Measurements from ENCODE around the gene PSD2. TPM values are rescaled to one million over a fixed set of nuclear protein-coding genes. Genes with fewer than 3 reads are reported as not detected.

PSD2 gene
- total RNA-seq, 1 experiment from 2014 or later = not detected

DNA sequence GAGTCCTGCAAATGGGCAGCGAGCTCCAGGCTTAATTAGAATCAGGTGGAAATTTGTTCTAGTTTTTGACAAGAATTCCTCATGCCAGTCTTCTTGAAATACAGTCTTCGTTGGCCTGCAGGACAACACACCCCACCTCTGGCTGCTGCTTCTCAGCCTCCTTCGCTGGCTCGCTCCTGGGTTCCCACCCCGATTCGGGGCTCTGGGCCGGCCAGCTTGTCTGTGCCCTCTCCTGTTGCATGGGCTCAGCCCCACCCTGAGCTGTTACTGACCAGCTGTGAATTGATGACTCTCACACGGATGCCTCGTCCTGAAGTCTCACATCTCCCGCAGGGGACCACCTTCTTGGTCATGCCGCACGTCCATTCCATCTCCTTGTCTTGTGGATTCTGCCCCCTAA, 21.0 kb downstream of the PSD2 start:
- H3K79me2 ChIP-seq (ENCODE audit: low read length) = no peaks in the 10 kb centered on the region
- H3K9me3 ChIP-seq (ENCODE audit: low read length) = no peaks in the 10 kb centered on the region
- no peak overlapping the region for H3K4me2 ChIP-seq (ENCODE audit: low read length)
- CTCF ChIA-PET = no interaction called here
- H4K20me1 ChIP-seq (ENCODE audit: low read length) = no peaks in the 10 kb centered on the region
- H3K36me3 ChIP-seq (ENCODE audit: low read depth, low read length) = no peaks in the 10 kb centered on the region
- intact Hi-C loops (cut with micrococcal nuclease) = no loop called here
- BruUV-seq (replicated peaks) = no TSS peak
- no peak for ATAC-seq
- H3K9ac ChIP-seq (ENCODE audit: low read length) = no peak overlapping the region
- H3F3A ChIP-seq (ENCODE audit: low read length, unreplicated experiment) = no peaks in the 10 kb centered on the region
- TF ChIP-seq EZH2phosphoT487 (IDR thresholded peaks at IDR 0.05; ENCODE audit: borderline replicate concordance, low read length) = no peak
- no peak for TF ChIP-seq EZH2 (IDR thresholded peaks at IDR 0.05; ENCODE audit: low read length, unreplicated experiment)
- TF ChIP-seq, protein P1, sequence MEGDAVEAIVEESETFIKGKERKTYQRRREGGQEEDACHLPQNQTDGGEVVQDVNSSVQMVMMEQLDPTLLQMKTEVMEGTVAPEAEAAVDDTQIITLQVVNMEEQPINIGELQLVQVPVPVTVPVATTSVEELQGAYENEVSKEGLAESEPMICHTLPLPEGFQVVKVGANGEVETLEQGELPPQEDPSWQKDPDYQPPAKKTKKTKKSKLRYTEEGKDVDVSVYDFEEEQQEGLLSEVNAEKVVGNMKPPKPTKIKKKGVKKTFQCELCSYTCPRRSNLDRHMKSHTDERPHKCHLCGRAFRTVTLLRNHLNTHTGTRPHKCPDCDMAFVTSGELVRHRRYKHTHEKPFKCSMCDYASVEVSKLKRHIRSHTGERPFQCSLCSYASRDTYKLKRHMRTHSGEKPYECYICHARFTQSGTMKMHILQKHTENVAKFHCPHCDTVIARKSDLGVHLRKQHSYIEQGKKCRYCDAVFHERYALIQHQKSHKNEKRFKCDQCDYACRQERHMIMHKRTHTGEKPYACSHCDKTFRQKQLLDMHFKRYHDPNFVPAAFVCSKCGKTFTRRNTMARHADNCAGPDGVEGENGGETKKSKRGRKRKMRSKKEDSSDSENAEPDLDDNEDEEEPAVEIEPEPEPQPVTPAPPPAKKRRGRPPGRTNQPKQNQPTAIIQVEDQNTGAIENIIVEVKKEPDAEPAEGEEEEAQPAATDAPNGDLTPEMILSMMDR (conservative IDR thresholded peaks at IDR 0.05; ENCODE audit: low read depth, low read length) = no peak
- no peak for DNase-seq
- no peak overlapping the region for H2AFZ ChIP-seq (ENCODE audit: low read length)
- H3K27me3 ChIP-seq (ENCODE audit: low read length) = peaks cover 35% of the 10 kb centered on the region
- no peak overlapping the region for H3K27ac ChIP-seq (ENCODE audit: low read length)
- H3K9me2 ChIP-seq (replicated peaks; ENCODE audit: low read length) = no peaks in the 10 kb centered on the region
- H3K4me1 ChIP-seq (ENCODE audit: insufficient read depth, low read length) = no peaks in the 10 kb centered on the region
- POLR2A ChIA-PET (ENCODE audit: unreplicated experiment) = no interaction called here
- no peak overlapping the region for H3K4me3 ChIP-seq (ENCODE audit: low read length)

DNA sequence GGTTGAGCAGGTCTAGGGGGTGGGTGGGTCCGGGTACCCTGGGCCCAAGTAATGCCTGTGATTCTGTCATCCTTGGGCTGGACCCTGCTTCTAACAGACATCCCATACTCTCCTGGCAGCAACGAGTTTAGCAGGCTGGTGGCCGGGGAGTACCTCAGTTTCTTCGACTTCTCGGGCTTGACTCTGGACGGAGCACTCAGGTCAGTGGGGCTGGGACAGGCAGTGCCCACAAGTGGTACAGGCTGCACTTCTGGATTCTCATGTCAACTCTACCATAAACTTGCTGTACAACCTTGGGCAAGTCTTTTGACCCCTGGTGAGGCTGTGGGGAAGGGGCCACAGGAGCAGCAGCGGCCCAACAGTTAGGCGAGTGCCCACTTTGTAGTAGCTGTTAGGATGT, 21.8 kb downstream of the PSD2 start:
- ATAC-seq (no peak), DNase-seq (no peak)
- H3K36me3 ChIP-seq (ENCODE audit: low read depth, low read length) = no peaks in the 10 kb centered on the region
- peaks cover 29% of the 10 kb centered on the region for H3K27me3 ChIP-seq (ENCODE audit: low read length)
- intact Hi-C loops (cut with micrococcal nuclease) = no loop called here
- no peaks in the 10 kb centered on the region for H3K9me3 ChIP-seq (ENCODE audit: low read length)
- no peak overlapping the region for H3K4me3 ChIP-seq (ENCODE audit: low read length)
- H3K9me2 ChIP-seq (replicated peaks; ENCODE audit: low read length) = no peaks in the 10 kb centered on the region
- BruUV-seq (replicated peaks) = no TSS peak
- no peaks in the 10 kb centered on the region for H3K4me1 ChIP-seq (ENCODE audit: insufficient read depth, low read length)
- TF ChIP-seq EZH2 (IDR thresholded peaks at IDR 0.05; ENCODE audit: low read length, unreplicated experiment) (no peak), EZH2phosphoT487 (IDR thresholded peaks at IDR 0.05; ENCODE audit: borderline replicate concordance, low read length) (no peak)
- TF ChIP-seq, protein P1 (conservative IDR thresholded peaks at IDR 0.05; ENCODE audit: low read depth, low read length) = no peak
- no peak overlapping the region for H3K4me2 ChIP-seq (ENCODE audit: low read length)
- no peak overlapping the region for H2AFZ ChIP-seq (ENCODE audit: low read length)
- H3K79me2 ChIP-seq (ENCODE audit: low read length) = no peaks in the 10 kb centered on the region
- no peaks in the 10 kb centered on the region for H4K20me1 ChIP-seq (ENCODE audit: low read length)
- CTCF ChIA-PET = no interaction called here
- no peaks in the 10 kb centered on the region for H3F3A ChIP-seq (ENCODE audit: low read length, unreplicated experiment)
- no peak overlapping the region for H3K27ac ChIP-seq (ENCODE audit: low read length)
- no peak overlapping the region for H3K9ac ChIP-seq (ENCODE audit: low read length)
- POLR2A ChIA-PET (ENCODE audit: unreplicated experiment) = no interaction called here

DNA sequence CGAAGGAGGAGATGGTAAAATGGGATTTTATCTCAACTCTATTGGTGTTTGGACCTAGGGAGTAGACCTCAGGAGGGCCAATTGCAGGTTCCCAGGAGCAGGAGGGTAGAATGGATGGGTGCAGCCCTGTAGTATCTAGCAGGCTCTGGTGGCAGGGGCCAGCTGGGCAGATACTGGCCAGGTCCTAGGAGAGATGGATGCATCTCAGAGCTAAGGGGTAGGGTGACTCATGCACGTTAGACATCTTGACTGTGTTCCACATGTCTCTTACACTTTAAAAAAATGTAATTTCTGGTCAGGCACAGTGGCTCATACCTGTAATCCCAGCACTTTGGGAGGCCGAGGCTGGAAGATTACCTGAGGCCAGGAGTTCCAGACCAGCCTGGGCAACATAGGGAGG, 22.4 kb downstream of the PSD2 start:
- no peak for TF ChIP-seq EZH2phosphoT487 (IDR thresholded peaks at IDR 0.05; ENCODE audit: borderline replicate concordance, low read length)
- H3K4me3 ChIP-seq (ENCODE audit: low read length) = no peak overlapping the region
- intact Hi-C loops (cut with micrococcal nuclease) = no loop called here
- no peaks in the 10 kb centered on the region for H3K79me2 ChIP-seq (ENCODE audit: low read length)
- no peaks in the 10 kb centered on the region for H3K36me3 ChIP-seq (ENCODE audit: low read depth, low read length)
- ChIA-PET POLR2A (ENCODE audit: unreplicated experiment) (no interaction called here), CTCF (no interaction called here)
- DNase-seq (no peak), ATAC-seq (no peak)
- H3K9me2 ChIP-seq (replicated peaks; ENCODE audit: low read length) = no peaks in the 10 kb centered on the region
- H4K20me1 ChIP-seq (ENCODE audit: low read length) = no peaks in the 10 kb centered on the region
- BruUV-seq (replicated peaks) = no TSS peak
- no peak overlapping the region for H3K9ac ChIP-seq (ENCODE audit: low read length)
- peaks cover 26% of the 10 kb centered on the region for H3K27me3 ChIP-seq (ENCODE audit: low read length)
- H3K4me1 ChIP-seq (ENCODE audit: insufficient read depth, low read length) = no peaks in the 10 kb centered on the region
- no peaks in the 10 kb centered on the region for H3K9me3 ChIP-seq (ENCODE audit: low read length)
- no peak overlapping the region for H3K27ac ChIP-seq (ENCODE audit: low read length)
- no peak overlapping the region for H2AFZ ChIP-seq (ENCODE audit: low read length)
- no peaks in the 10 kb centered on the region for H3F3A ChIP-seq (ENCODE audit: low read length, unreplicated experiment)
- no peak overlapping the region for H3K4me2 ChIP-seq (ENCODE audit: low read length)
